ENCODE data around the gene ASTN2. TPM values are rescaled to one million over a fixed set of nuclear protein-coding genes. Genes with fewer than 3 reads are reported as not detected.

The ASTN2 gene
- polyA plus RNA-seq, 3 donors, result 17.2 to 17.5 (median 17.5) TPM

- no peak for DNase-seq (ENCODE audit: extremely low read depth in 1 of 11, low read depth in 9 of 11, low spot score in 4 of 11)
Measured at GRCh38 chr9:116733010-116733641, 681.7 kb downstream of the ASTN2 start.

GRCh38 chr9:116726602-116727001 is 688.3 kb downstream of the ASTN2 start:
- no peak for DNase-seq (ENCODE audit: extremely low read depth in 1 of 11, low read depth in 9 of 11, low spot score in 4 of 11)

- DNase-seq (ENCODE audit: extremely low read depth in 1 of 11, low read depth in 9 of 11, low spot score in 4 of 11), result no peak
Measured at GRCh38 chr9:116724123-116724522, 690.7 kb downstream of the ASTN2 start.

- DNase-seq (ENCODE audit: extremely low read depth in 1 of 11, low read depth in 9 of 11, low spot score in 4 of 11), result no peak
Measured at GRCh38 chr9:116721944-116722343, 692.9 kb downstream of the ASTN2 start.

DNA sequence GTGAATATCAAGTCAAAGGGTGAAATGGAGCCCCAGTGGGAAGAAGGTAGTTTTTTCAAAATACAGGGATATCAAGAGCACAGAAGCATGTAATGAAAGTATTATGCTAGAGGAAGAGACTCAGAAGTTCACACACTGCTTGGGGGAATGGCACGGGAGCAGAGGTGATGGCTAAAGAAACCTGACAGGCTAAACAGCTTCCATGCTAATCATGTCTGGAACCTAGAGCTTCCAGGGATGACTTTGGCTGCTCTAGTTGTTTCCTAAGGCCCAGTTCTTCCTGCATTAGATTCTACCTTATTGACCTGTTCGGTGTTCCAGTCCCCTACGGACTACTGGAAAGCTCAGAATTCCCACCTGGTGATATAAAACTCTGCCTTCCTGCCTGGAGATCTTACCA is 693.4 kb downstream of the ASTN2 start:
- DNase-seq (ENCODE audit: extremely low read depth in 1 of 11, low read depth in 9 of 11, low spot score in 4 of 11), result no peak

GRCh38 chr9:116720111-116720510 is 694.7 kb downstream of the ASTN2 start:
- DNase-seq (ENCODE audit: extremely low read depth in 1 of 11, low read depth in 9 of 11, low spot score in 4 of 11), result no peak

DNA sequence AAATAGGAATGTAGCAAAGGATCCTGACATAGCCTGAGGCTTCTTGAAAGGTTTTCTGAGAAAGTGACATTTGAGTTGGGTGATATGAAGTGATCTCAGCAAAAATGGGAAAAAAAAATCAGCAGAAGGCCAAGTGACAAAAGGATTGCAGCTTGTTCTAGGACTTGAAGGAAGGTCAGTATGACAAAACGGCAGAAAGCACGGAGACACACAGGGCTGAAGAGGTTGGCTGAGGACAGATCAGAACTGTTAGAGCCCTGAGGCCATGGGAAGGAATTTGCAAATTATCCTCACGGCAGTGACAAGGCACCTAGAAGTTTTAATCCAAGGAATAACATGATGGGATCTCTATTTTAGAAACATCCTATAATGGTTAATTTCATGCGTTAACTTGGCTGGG is 696.7 kb downstream of the ASTN2 start:
- no peak for DNase-seq (ENCODE audit: extremely low read depth in 1 of 11, low read depth in 9 of 11, low spot score in 4 of 11)

GRCh38 chr9:116717150-116717549 is 697.7 kb downstream of the ASTN2 start:
- peak in 9 of 11 donors; percentile 12 to 53 (median 22) for DNase-seq (ENCODE audit: extremely low read depth in 1 of 11, low read depth in 9 of 11, low spot score in 4 of 11)

DNA sequence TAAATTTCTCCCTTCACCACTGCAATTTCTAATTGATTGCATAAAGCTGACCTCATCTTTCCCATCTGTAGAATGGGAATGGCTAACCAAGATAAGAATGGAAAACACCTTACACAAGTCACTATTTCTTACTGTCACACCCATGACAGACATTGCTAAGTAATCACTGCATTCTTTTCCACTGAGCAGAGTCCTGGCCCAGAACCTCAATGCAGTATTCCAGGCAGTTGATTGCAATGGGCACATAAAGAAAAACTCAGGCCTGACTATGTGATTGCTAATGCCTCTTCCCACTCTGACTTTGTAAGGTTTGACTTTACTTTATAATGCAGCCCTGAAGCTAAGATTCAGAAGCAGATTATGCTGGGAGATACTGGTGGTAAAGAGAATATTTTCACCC is 698.4 kb downstream of the ASTN2 start:
- DNase-seq (ENCODE audit: extremely low read depth in 1 of 11, low read depth in 9 of 11, low spot score in 4 of 11), result no peak

DNA sequence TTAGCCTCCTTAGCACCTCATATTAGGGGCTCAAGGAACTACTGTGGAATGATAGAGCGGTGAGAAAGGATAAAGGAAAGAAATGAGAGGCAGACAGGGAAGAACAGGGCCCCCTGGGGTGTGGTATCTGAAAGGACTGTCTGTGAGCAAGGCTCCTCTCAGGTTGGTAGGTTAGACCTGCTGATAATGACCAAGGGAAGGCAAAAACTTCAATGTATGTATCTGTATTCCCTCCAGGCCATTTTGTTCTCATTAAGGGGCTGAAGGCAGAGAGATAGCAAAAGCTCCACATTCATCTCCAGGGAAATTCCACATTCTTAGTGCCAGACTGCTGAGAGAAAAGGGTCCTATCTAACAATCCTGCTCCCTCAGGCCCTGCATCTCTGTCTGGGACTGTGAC is 699.1 kb downstream of the ASTN2 start:
- no peak for DNase-seq (ENCODE audit: extremely low read depth in 1 of 11, low read depth in 9 of 11, low spot score in 4 of 11)

- no peak for DNase-seq (ENCODE audit: extremely low read depth in 1 of 11, low read depth in 9 of 11, low spot score in 4 of 11)
Measured at GRCh38 chr9:116713271-116713670, 701.6 kb downstream of the ASTN2 start.

GRCh38 chr9:116712781-116713180 is 702.1 kb downstream of the ASTN2 start:
- DNase-seq (ENCODE audit: extremely low read depth in 1 of 11, low read depth in 9 of 11, low spot score in 4 of 11), result no peak

DNA sequence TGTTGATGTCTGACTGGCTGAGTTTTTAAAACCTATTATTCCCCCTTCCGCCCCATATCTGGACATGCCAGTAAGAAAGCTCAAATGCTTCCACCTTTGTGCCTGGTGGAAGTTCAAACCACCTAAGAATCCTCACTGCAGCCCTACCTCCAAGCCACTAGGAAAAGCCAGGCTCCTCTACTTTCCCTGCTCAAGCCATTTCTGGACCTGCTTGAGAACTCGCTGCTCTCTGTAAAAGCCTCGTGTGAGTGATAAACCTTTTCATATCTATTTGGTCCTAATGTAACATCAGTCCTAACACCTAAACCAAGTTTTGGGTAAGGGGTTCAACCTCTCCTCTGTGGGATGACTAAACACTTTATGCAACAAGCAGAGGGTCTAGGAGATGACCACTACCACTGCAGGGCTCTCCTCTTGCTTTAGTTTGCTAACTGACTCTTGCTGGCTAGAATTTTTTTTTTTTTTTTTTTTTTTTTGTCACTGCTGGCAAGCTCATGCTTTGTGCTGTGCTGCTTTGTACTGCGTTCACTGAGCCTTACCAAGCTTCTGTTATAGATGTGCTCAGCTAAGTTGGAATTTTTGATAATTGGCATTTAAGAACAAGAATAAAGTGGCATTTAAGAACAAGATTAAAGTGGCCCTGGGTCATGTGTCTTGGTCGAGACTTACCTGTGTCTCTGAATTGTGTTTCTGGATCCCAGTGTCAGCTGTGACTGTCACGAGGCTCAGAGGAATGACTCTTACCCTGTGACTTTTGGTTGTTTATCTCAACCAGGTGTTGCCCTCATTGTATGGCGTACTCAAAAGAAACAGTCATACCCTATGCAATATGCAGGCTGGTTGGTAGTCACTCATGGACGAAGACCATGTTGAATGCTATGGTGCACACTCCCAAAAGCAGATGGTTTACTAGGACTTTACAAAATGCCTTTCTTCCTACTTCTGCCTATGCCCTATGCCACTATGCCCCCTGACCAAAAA is 708.3 kb downstream of the ASTN2 start:
- DNase-seq (ENCODE audit: extremely low read depth in 1 of 11, low read depth in 9 of 11, low spot score in 4 of 11), result no peak

- no peak for DNase-seq (ENCODE audit: extremely low read depth in 1 of 11, low read depth in 9 of 11, low spot score in 4 of 11)
Measured at GRCh38 chr9:116705531-116705930, 709.3 kb downstream of the ASTN2 start.

DNA sequence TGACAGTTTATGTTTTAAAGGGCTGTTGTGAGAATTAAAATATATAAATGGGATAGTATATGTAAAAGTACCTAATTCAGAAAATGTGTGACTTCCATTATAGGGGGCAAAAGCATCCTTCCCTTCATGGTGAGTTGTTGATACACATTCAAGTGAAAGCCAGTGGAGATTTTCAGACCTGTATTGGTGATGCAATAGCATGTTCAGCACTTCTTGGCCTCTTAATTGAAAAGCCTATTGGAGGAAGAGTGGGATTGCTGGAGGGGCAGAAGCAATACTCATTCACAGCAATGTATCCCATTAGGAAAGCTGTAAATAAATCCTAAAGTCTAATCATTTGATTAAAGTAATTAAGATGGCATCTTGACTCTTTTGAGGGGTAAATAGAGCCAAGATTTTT is 710.4 kb downstream of the ASTN2 start:
- no peak for DNase-seq (ENCODE audit: extremely low read depth in 1 of 11, low read depth in 9 of 11, low spot score in 4 of 11)

GRCh38 chr9:116703634-116704033 is 711.2 kb downstream of the ASTN2 start:
- no peak for DNase-seq (ENCODE audit: extremely low read depth in 1 of 11, low read depth in 9 of 11, low spot score in 4 of 11)

GRCh38 chr9:116701940-116702642 is 712.8 kb downstream of the ASTN2 start:
- no peak for DNase-seq (ENCODE audit: extremely low read depth in 1 of 11, low read depth in 9 of 11, low spot score in 4 of 11)

DNA sequence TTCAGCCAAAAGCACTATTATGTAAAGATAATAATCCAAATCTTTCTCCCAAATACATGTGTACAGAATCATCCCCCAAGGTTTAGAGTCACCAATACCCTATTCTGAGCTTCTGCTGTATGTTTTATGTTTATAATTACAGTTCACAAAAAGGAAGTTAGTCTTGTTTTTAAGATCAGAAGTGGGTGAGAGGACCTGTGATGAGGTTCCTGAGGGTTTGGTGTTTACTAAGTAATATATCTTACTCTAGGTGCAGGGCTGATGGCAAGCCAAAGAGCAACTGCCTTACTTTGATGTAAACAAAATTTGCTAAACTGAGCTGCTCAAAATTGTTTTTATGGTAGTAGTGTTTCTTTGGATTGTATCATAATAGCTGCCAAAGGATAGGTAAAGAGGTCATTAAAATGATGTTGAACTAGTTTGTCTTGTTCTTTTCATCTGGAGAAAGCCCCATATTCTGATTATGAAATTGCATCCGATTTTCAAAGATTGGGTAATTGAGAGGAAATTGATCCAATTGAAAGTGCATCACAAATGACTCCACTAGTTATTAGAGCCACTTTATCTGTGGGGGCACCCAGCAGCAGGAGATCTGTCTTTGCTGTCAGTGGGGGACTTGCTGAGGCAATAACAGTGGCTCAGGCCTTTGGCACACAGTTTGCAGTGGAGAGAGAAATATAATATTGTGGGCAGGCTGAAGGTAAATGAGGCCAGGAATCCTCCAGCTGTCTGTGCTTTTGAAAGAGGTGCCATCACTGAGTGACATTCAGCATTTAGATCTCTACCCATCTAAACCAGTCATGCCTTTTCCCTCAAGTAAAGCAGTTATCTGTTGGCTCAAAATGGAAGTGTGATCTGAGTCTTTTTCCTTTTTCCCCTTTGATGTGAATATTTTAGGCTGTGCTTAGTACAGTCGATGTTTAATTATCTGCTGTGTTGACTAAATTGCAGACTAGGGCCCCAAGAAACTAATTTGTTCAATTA is 713.7 kb downstream of the ASTN2 start:
- DNase-seq (ENCODE audit: extremely low read depth in 1 of 11, low read depth in 9 of 11, low spot score in 4 of 11), result no peak

- no peak for DNase-seq (ENCODE audit: extremely low read depth in 1 of 11, low read depth in 9 of 11, low spot score in 4 of 11)
Measured at GRCh38 chr9:116700279-116700678, 714.6 kb downstream of the ASTN2 start.
